ENCODE results near the gene MSH2.

DNA sequence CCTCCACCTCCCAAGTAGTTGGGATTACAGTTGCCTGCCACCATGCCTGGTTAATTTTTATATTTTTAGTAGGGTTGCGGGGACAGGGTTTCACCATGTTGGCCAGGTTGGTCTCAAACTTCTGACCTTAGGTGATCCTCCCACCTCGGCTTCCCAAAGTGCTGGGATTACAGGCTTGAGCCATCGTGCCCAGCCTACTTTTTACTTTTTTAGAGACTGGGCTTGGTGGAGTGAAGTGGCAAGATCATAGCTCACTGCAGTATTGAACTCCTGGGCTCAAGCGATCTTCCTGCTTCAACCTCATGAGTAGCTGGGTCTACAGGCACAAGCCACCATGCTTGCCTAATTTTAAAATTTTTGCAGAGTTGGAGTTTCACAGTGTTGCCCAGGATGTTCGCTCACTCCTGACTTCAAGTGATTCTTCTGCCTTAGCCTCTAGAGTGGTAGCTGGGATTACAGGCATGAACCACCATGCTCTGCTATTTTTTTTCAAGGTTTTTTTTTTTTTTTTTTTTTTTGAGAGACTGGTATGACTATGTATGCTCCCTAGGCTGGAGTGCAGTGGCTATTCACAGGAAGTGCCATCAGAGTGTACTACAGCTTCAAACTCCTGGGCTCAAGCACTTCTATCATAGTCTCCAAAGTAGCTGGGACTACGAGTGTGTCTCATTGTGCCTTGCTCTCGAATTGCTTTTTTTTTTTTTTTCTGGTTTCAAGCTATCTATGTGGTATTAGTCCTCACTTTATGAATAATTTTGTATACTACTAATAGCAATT is 11.9 kb downstream of the MSH2 start:
- TF ChIP-seq CTCF (IDR thresholded peaks at IDR 0.05) (no peak), POLR2A (IDR thresholded peaks at IDR 0.05) (no peak)

Measured in vagina (tissue), 2 donors.